Liver (tissue), 9 donors: ENCODE data around the gene ARHGAP32. TPM values are rescaled to one million over a fixed set of nuclear protein-coding genes. Genes with fewer than 3 reads are reported as not detected.

Experiments used
- DNase-seq: peaks from one replicate; pipeline ENCODE4 v3.0.0-alpha.2; 2017; ENCODE audit warnings: low spot score
- H3K27ac ChIP-seq, 2 donors: one replicate each; pipeline ENCODE4 v1.7.0; 2013; ENCODE audit warnings: inconsistent platforms in 2 of 2, low read length in 2 of 2, control low read depth in 1 of 2, low read depth in 1 of 2, mild to moderate bottlenecking in 1 of 2
- H3K27me3 ChIP-seq, 4 donors: one replicate each; pipeline versions ENCODE4 v1.6.1 to v1.7.0; 2013; ENCODE audit warnings: low read length in 3 of 4, inconsistent platforms in 1 of 4, mild to moderate bottlenecking in 1 of 4, moderate library complexity in 1 of 4; ENCODE audit not compliant: control insufficient read depth in 4 of 4, insufficient read depth in 4 of 4
- H3K36me3 ChIP-seq, 4 donors: one replicate each; pipeline versions ENCODE4 v1.6.1 to v1.7.0; 2013; ENCODE audit warnings: low read length in 3 of 4, mild to moderate bottlenecking in 3 of 4, low read depth in 1 of 4, moderate library complexity in 1 of 4; ENCODE audit not compliant: control insufficient read depth in 4 of 4, insufficient read depth in 3 of 4
- H3K4me1 ChIP-seq, 4 donors: one replicate each; pipeline versions ENCODE4 v1.6.1 to v1.7.0; 2013; ENCODE audit warnings: low read length in 3 of 4, mild to moderate bottlenecking in 3 of 4, moderate library complexity in 1 of 4; ENCODE audit not compliant: control insufficient read depth in 4 of 4, insufficient read depth in 4 of 4
- H3K4me3 ChIP-seq, 3 donors: one replicate each; pipeline versions ENCODE4 v1.6.1 to v1.7.0; 2013; ENCODE audit warnings: low read length in 3 of 3, control low read depth in 1 of 3, low read depth in 1 of 3, mild to moderate bottlenecking in 1 of 3
- H3K9ac ChIP-seq, 2 donors: one replicate each; pipeline ENCODE4 v1.7.0; 2013; ENCODE audit warnings: low read length in 2 of 2, mild to moderate bottlenecking in 2 of 2, moderate library complexity in 2 of 2, control low read depth in 1 of 2, low read depth in 1 of 2
- H3K9me3 ChIP-seq, 4 donors: one replicate each; pipeline versions ENCODE4 v1.6.1 to v1.7.0; 2013; ENCODE audit warnings: low read length in 3 of 4; ENCODE audit not compliant: control insufficient read depth in 4 of 4
- ATF3 ChIP-seq: IDR thresholded peaks from 2 replicates; pipeline ENCODE4 v1.6.1; 2016; ENCODE audit warnings: antibody characterized with exemption
- CTCF ChIP-seq: fragments of 150-350 bp; IDR thresholded peaks from 2 replicates; pipeline ENCODE4 v1.5.1; 2017; ENCODE audit warnings: improper control_type of control experiment, low read depth, low read length; ENCODE audit not compliant: missing input control
- EGR1 ChIP-seq, 2 donors: IDR thresholded peaks; 2 replicates each; pipeline ENCODE4 v1.6.1; 2016 to 2018; ENCODE audit warnings: antibody characterized with exemption in 2 of 2, low read depth in 2 of 2
- FOXA1 ChIP-seq: IDR thresholded peaks from 2 replicates; pipeline ENCODE4 v1.6.1; 2016; ENCODE audit warnings: antibody characterized with exemption
- FOXA2 ChIP-seq: IDR thresholded peaks from 2 replicates; pipeline ENCODE4 v1.6.1; 2016; ENCODE audit warnings: antibody characterized with exemption
- GABPA ChIP-seq, 2 donors: IDR thresholded peaks in 1 of 2; conservative IDR thresholded peaks in 1 of 2; 2 replicates each; pipeline ENCODE4 v1.6.1; 2016; ENCODE audit warnings: antibody characterized with exemption in 2 of 2, mild to moderate bottlenecking in 1 of 2, moderate library complexity in 1 of 2
- HNF4A ChIP-seq, 2 donors: conservative IDR thresholded peaks; 2 replicates each; pipeline ENCODE4 v1.6.1; 2016; ENCODE audit warnings: antibody characterized with exemption in 2 of 2, mild to moderate bottlenecking in 2 of 2
- HNF4G ChIP-seq: IDR thresholded peaks from 2 replicates; pipeline ENCODE4 v1.6.1; 2016; ENCODE audit warnings: antibody characterized with exemption
- JUND ChIP-seq, 2 donors: IDR thresholded peaks; 2 replicates each; pipeline ENCODE4 v1.6.1; 2016; ENCODE audit warnings: antibody characterized with exemption in 2 of 2
- MAX ChIP-seq: IDR thresholded peaks from 2 replicates; pipeline ENCODE4 v1.6.1; 2016; ENCODE audit warnings: antibody characterized with exemption
- NR2F2 ChIP-seq: IDR thresholded peaks from 2 replicates; pipeline ENCODE4 v1.6.1; 2016; ENCODE audit warnings: antibody characterized with exemption
- RAD21 ChIP-seq, 2 donors: IDR thresholded peaks; 2 replicates each; pipeline ENCODE4 v1.6.1; 2016; ENCODE audit warnings: antibody characterized with exemption in 2 of 2, mild to moderate bottlenecking in 2 of 2
- REST ChIP-seq: IDR thresholded peaks from 2 replicates; pipeline ENCODE4 v1.6.1; 2016; ENCODE audit warnings: antibody characterized with exemption, mild to moderate bottlenecking
- RXRA ChIP-seq, 2 donors: IDR thresholded peaks; 2 replicates each; pipeline ENCODE4 v1.6.1; 2017 to 2018; ENCODE audit warnings: antibody characterized with exemption in 2 of 2, mild to moderate bottlenecking in 1 of 2
- SP1 ChIP-seq: IDR thresholded peaks from 2 replicates; pipeline ENCODE4 v1.6.1; 2018; ENCODE audit warnings: antibody characterized with exemption, mild to moderate bottlenecking
- TAF1 ChIP-seq: conservative IDR thresholded peaks from 2 replicates; pipeline ENCODE4 v1.6.1; 2016; ENCODE audit warnings: antibody characterized with exemption, mild to moderate bottlenecking
- YY1 ChIP-seq: IDR thresholded peaks from 2 replicates; pipeline ENCODE4 v1.6.1; 2016; ENCODE audit warnings: antibody characterized with exemption, mild to moderate bottlenecking
- WGBS: extraction: QIAGEN DNeasy Blood & Tissue Kit; methylation state at CpG from one replicate; pipeline ENCODE4 v1.1.7; 2013; 5-methylcytosine and 5-hydroxymethylcytosine counted together
- polyA plus RNA-seq, 2 donors: library from polyadenylated mRNA; stranded (reverse) in 1 of 2; unstranded in 1 of 2; fragments of 200-250 nt in 1 of 2; fragments of >200 nt in 1 of 2; fragmentation: Nextera tagmentation in 1 of 2; extraction: Ambion mirVana in 1 of 2; gene quantifications; one replicate each; pipeline versions ENCODE4 v1.2.1 to v1.2.3, GENCODE V29; 2013 to 2015
- total RNA-seq, 2 donors: library from RNA; depleted of rRNA; stranded (reverse); fragments of >200 nt; gene quantifications; one replicate each; pipeline ENCODE4 v1.2.3, GENCODE V29; 2014
- donor health status: healthy.
- donor health status: healthy.
- donor health status: healthy.
- donor health status: healthy.
- donor health status: healthy.

The ARHGAP32 gene
- total and polyA plus RNA-seq, 4 donors, result 1.8 to 13.1 (median 2.6) TPM

GRCh38 chr11:129148487-129148886 is 43.6 kb downstream of the ARHGAP32 start:
- H3K36me3 ChIP-seq, result no peaks in the 10 kb centered on the region
- no peaks in the 10 kb centered on the region for H3K4me1 ChIP-seq
- no peaks in the 10 kb centered on the region for H3K9me3 ChIP-seq
- TF ChIP-seq HNF4G (no peak), ATF3 (no peak), REST (no peak), SP1 (no peak), MAX (no peak), HNF4A (conservative IDR thresholded peaks at IDR 0.05) (no peak), EGR1 (IDR thresholded peaks at IDR 0.05; ENCODE audit: low read depth in 2 of 2) (no peak), TAF1 (no peak), JUND (IDR thresholded peaks at IDR 0.05) (no peak), RAD21 (IDR thresholded peaks at IDR 0.05) (no peak), CTCF (no peak), FOXA2 (no peak), GABPA (IDR thresholded peaks at IDR 0.05 in 1 of 2, conservative IDR thresholded peaks at IDR 0.05 in 1 of 2) (no peak), RXRA (IDR thresholded peaks at IDR 0.05) (no peak)
- no peak overlapping the region for H3K9ac ChIP-seq
- no peaks in the 10 kb centered on the region for H3K27me3 ChIP-seq
- H3K4me3 ChIP-seq, result no peak overlapping the region
- no peak overlapping the region for H3K27ac ChIP-seq
- DNase-seq, result no peak
- 86% methylated on average over 2 of the region's 2 CpGs for WGBS

- H3K4me3 ChIP-seq, result no peak overlapping the region
- H3K27ac ChIP-seq, result no peak overlapping the region
- no peaks in the 10 kb centered on the region for H3K36me3 ChIP-seq
- peaks cover 0 to 4% (median 2%) of the 10 kb centered on the region in 4 donors for H3K4me1 ChIP-seq
- no peak for DNase-seq
- H3K27me3 ChIP-seq, result no peaks in the 10 kb centered on the region
- no peak overlapping the region for H3K9ac ChIP-seq
- no peaks in the 10 kb centered on the region for H3K9me3 ChIP-seq
- no peak for TF ChIP-seq FOXA2
- TF ChIP-seq RAD21 (IDR thresholded peaks at IDR 0.05), result no peak
- TF ChIP-seq HNF4G, result no peak
- TF ChIP-seq NR2F2, result no peak
- TF ChIP-seq YY1, result no peak
- no peak for TF ChIP-seq RXRA (IDR thresholded peaks at IDR 0.05)
- TF ChIP-seq JUND (IDR thresholded peaks at IDR 0.05), result no peak
- TF ChIP-seq GABPA (IDR thresholded peaks at IDR 0.05 in 1 of 2, conservative IDR thresholded peaks at IDR 0.05 in 1 of 2), result no peak
- TF ChIP-seq ATF3, result no peak
- no peak for TF ChIP-seq SP1
- TF ChIP-seq TAF1, result no peak
- no peak for TF ChIP-seq FOXA1
- TF ChIP-seq REST, result no peak
- TF ChIP-seq EGR1 (IDR thresholded peaks at IDR 0.05; ENCODE audit: low read depth in 2 of 2), result no peak
- 85% methylated on average over 2 of the region's 2 CpGs for WGBS
These were observed 45.9 kb downstream of the ARHGAP32 start for GRCh38 chr11:129146191-129146590.
